ENCODE measurements around the gene MRPL34. TPM values are rescaled to one million over a fixed set of nuclear protein-coding genes. Genes with fewer than 3 reads are reported as not detected.

MRPL34 gene
- total RNA-seq, 4 donors from 2014 or later: 91.1 to 97.2 (median 92.8) TPM

DNA sequence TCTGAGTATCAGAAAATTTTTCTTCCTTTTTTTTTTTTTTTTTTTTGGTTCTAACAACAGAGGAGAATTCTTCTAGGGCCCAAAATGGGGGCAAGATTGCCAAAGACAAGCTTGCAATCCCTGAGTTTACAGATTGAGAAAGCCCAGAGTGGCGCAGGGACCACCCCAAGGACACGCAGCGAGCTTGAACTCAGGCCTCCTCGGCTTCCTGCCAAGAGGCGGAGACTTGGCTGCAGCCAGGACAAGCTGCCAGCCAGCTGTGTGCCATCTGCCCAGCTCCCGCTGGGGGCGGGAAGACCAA, 506 bp upstream of the MRPL34 start:
- H3K9me3 ChIP-seq: no peaks in the 10 kb centered on the region
- WGBS, 2 donors: 0% methylated on average over 1 of the region's 7 CpGs
- intact Hi-C loops (cut with DNase I): no loop called here
- H3K4me1 ChIP-seq: peaks cover 26 to 79% (median 43%) of the 10 kb centered on the region in 3 donors
- no peaks in the 10 kb centered on the region for H3K27me3 ChIP-seq
- peak overlapping the region; percentile 84 to 94 (median 90) for H3K27ac ChIP-seq
- TF ChIP-seq POLR2A (IDR thresholded peaks at IDR 0.05): no peak
- TF ChIP-seq, protein P1, sequence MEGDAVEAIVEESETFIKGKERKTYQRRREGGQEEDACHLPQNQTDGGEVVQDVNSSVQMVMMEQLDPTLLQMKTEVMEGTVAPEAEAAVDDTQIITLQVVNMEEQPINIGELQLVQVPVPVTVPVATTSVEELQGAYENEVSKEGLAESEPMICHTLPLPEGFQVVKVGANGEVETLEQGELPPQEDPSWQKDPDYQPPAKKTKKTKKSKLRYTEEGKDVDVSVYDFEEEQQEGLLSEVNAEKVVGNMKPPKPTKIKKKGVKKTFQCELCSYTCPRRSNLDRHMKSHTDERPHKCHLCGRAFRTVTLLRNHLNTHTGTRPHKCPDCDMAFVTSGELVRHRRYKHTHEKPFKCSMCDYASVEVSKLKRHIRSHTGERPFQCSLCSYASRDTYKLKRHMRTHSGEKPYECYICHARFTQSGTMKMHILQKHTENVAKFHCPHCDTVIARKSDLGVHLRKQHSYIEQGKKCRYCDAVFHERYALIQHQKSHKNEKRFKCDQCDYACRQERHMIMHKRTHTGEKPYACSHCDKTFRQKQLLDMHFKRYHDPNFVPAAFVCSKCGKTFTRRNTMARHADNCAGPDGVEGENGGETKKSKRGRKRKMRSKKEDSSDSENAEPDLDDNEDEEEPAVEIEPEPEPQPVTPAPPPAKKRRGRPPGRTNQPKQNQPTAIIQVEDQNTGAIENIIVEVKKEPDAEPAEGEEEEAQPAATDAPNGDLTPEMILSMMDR (IDR thresholded peaks at IDR 0.05): no peak
- DNase-seq: no peak
- peaks cover 0 to 13% (median 0%) of the 10 kb centered on the region in 3 donors for H3K36me3 ChIP-seq
- peak overlapping the region; percentile 46 to 75 (median 66) for H3K4me3 ChIP-seq

DNA sequence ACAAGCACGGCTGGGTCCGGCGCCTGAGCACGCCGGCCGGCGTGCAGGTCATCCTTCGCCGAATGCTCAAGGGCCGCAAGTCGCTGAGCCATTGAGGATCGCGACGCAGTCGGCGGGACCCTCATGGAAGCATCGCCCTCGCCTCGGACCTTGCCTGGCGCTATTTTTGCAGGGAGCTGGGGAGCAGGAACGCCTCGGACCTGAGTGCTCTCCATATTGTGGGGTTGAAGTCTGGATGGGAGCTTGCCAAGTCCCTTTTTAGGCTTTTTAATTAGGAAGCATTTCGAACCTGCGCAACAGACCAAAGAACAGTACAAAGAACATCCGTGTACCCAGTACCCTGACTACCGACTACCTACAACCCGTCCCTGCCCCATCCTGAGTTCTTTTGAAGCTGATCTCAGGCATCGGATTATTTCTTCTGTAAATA, 628 bp downstream of the MRPL34 start:
- Histone ChIP-seq H3K27ac (peak overlapping the region; percentile 84 to 94 (median 90)), H3K4me3 (peak overlapping the region; percentile 46 to 75 (median 66)), H3K36me3 (peaks cover 0 to 2% (median 0%) of the 10 kb centered on the region in 3 donors), H3K9me3 (no peaks in the 10 kb centered on the region), H3K27me3 (no peaks in the 10 kb centered on the region), H3K4me1 (peaks cover 36 to 87% (median 54%) of the 10 kb centered on the region in 3 donors)
- no peak for TF ChIP-seq POLR2A (IDR thresholded peaks at IDR 0.05)
- TF ChIP-seq, protein P1 (IDR thresholded peaks at IDR 0.05): no peak
- 1 to 21% methylated on average over 8 to 22 of the region's 28 CpGs for WGBS, 2 donors
- DNase-seq: no peak
- intact Hi-C loops (cut with DNase I): no loop called here

DNA sequence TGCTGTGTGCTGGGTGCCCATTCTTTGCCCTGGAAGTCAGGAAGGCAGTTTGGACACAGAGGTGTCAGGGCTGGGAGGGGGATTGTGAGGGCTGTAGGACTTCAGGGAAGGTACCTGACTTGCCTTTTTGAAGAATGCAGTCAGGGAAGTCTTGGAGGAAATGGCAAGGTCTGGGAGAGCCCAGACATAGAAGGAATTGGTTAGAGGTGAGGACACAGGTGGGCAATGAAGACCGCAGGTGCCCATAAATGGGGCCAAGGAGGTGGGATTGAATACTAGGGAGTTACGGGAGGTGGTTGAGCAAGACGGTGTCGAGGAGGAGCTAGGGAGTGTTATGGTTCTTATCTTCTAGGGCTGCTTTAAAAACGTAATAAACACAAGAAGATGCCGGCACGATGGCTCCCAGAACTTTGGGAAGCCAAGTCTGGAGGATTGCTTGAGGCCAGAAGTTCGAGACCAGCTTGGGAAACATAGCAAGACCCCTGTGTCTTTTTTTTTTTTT, 2.3 kb downstream of the MRPL34 start:
- Histone ChIP-seq H3K36me3 (peaks cover 0 to 14% (median 4%) of the 10 kb centered on the region in 3 donors), H3K27ac (no peak overlapping the region), H3K27me3 (no peaks in the 10 kb centered on the region), H3K4me3 (no peak overlapping the region), H3K9me3 (no peaks in the 10 kb centered on the region), H3K4me1 (peaks cover 41 to 87% (median 57%) of the 10 kb centered on the region in 3 donors)
- intact Hi-C loops (cut with DNase I): no loop called here
- WGBS, 2 donors: 85 to 87% methylated on average over 8 of the region's 8 CpGs
- DNase-seq: no peak
- TF ChIP-seq, protein P1 (IDR thresholded peaks at IDR 0.05): no peak
- no peak for TF ChIP-seq POLR2A (IDR thresholded peaks at IDR 0.05)

DNA sequence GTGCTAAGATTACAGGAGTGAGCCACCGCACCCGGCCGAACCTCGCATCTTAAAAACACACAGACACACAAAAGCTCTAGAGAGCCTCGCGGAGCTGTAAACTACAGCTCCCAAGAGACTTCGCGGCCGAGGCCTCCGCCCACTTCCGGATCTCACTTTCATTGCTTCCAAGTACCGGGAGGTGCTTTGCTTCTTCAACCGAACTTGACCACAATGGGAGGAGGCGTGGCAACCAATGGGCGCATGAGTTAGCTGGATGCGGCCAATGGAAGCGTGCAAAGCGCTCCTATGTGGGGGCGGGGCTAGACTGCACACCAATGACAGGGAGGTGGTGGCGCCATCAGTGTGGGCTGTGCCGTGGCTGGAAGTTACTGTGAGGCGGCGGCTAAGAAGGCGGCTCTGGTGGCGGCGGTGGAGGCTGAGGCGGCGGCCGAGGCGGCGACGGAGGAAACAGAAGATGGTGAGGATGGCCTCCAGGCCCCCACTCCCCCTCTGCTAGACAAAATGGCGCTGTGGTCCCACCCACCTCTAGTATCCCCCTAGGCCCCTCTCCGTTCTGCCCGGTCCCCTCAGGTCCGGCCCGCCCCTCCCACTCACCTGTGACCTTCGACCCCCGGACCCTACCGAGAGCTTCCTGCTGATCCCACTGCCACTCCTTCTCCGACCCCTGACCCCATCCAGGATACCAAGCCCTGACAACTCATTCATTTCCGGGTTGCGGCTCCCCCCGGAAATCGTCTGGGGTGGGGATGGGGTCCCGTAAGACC, 3.7 kb downstream of the MRPL34 start, which contains the start of gene DDA1:
Gene DDA1, plus strand, starts transcription at position 366 of the 767 bp plus-strand sequence. Its CDS starts 92 bp downstream, at position 458.
- peaks cover 30 to 73% (median 48%) of the 10 kb centered on the region in 3 donors for H3K4me1 ChIP-seq
- peak in 3 of 4 donors; percentile 64 to 74 (median 71) for TF ChIP-seq POLR2A (IDR thresholded peaks at IDR 0.05)
- TF ChIP-seq, protein P1 (IDR thresholded peaks at IDR 0.05): peak in 1 of 6 experiments; percentile 39
- peak; percentile 95 for DNase-seq
- no peaks in the 10 kb centered on the region for H3K9me3 ChIP-seq
- H3K4me3 ChIP-seq: peak within 1 kb of the TSS; percentile 91 to 99 (median 93)
- peak within 1 kb of the TSS; percentile 90 to 93 (median 91) for H3K27ac ChIP-seq
- no peaks in the 10 kb centered on the region for H3K27me3 ChIP-seq
- WGBS, 2 donors: 0% methylated on average over 11 to 24 of the region's 46 CpGs
- peaks cover 7 to 27% (median 10%) of the 10 kb centered on the region in 3 donors for H3K36me3 ChIP-seq
- intact Hi-C loops (cut with DNase I): no loop called here

DNA sequence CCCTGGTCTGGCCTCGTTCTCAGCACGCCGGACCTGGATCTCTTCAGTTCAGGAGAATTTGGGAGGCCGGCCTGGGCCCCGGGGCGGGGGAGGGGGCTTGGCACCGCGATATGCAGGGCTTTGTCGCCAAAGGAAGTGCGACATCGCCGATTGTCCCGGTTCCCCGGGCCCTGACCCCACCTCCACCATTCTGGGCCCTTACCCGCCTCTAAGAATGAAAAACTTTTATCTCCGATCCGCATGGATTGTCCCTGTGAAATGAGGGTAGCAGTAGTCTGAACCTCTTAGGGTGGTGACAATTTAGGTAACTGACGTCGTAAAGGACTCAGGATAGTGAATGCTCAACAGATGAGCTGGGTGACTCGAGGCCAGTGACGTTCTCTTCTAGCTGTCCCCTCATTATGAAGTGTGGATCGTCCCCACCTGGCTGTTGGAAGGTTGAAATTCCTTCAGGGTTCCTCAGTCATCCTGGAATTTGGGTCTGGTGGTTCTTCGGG, 4.3 kb downstream of the MRPL34 start:
- peaks cover 24 to 66% (median 42%) of the 10 kb centered on the region in 3 donors for H3K4me1 ChIP-seq
- H3K36me3 ChIP-seq: peaks cover 11 to 32% (median 15%) of the 10 kb centered on the region in 3 donors
- DNase-seq: no peak
- H3K9me3 ChIP-seq: no peaks in the 10 kb centered on the region
- peak overlapping the region; percentile 90 to 93 (median 91) for H3K27ac ChIP-seq
- 4 to 8% methylated on average over 8 to 17 of the region's 23 CpGs for WGBS, 2 donors
- no peak for TF ChIP-seq POLR2A (IDR thresholded peaks at IDR 0.05)
- TF ChIP-seq, protein P1 (IDR thresholded peaks at IDR 0.05): no peak
- peak overlapping the region; percentile 91 to 99 (median 93) for H3K4me3 ChIP-seq
- H3K27me3 ChIP-seq: no peaks in the 10 kb centered on the region
- intact Hi-C loops (cut with DNase I): no loop called here

All from esophagus squamous epithelium (tissue), 5 donors.